ENCODE results near the gene ATP5F1B. TPM values are rescaled to one million over a fixed set of nuclear protein-coding genes. Genes with fewer than 3 reads are reported as not detected.

ATP5F1B gene
- total RNA-seq, 2 donors from 2014 or later = 198 to 226 TPM

DNA sequence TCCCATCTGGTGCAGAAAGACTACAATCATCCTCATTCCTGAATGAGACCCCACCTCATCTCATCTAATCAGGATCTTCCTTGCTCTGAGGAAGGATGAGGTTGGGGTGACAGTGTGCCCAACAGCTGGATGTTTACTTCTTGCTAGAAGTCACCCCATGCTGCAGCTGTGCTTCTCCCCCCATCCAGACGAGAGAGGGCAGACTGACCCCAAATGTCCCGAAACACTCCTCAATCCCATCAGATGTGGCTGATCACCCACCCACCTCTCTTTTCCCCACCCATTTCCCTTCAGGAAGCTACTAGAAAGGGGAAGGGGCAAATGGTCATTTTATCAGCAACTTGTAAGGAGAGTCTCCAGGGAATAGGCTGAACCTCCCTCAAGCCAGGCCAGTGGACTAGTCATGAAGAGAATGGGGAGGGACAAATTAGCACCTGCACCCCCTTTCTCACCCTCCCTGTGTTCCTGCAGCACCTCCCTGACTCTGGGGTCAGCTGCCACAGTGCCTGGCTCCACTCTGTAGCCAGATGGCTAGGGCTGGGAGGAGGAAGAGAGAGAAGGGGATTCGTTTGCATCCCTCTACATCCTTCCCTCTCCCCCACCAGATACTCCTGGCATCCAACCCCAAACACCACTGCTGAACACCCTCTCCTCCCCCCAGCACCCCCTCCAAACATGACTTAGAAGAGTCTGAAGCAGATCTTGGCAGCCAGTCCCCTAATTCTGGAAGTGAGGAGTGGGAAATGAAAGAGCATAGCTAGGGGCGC, 12.9 kb downstream of the ATP5F1B start:
- TF ChIP-seq, protein P1, sequence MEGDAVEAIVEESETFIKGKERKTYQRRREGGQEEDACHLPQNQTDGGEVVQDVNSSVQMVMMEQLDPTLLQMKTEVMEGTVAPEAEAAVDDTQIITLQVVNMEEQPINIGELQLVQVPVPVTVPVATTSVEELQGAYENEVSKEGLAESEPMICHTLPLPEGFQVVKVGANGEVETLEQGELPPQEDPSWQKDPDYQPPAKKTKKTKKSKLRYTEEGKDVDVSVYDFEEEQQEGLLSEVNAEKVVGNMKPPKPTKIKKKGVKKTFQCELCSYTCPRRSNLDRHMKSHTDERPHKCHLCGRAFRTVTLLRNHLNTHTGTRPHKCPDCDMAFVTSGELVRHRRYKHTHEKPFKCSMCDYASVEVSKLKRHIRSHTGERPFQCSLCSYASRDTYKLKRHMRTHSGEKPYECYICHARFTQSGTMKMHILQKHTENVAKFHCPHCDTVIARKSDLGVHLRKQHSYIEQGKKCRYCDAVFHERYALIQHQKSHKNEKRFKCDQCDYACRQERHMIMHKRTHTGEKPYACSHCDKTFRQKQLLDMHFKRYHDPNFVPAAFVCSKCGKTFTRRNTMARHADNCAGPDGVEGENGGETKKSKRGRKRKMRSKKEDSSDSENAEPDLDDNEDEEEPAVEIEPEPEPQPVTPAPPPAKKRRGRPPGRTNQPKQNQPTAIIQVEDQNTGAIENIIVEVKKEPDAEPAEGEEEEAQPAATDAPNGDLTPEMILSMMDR (IDR thresholded peaks at IDR 0.05) = no peak
- DNase-seq (ENCODE audit: low spot score) = no peak

DNA sequence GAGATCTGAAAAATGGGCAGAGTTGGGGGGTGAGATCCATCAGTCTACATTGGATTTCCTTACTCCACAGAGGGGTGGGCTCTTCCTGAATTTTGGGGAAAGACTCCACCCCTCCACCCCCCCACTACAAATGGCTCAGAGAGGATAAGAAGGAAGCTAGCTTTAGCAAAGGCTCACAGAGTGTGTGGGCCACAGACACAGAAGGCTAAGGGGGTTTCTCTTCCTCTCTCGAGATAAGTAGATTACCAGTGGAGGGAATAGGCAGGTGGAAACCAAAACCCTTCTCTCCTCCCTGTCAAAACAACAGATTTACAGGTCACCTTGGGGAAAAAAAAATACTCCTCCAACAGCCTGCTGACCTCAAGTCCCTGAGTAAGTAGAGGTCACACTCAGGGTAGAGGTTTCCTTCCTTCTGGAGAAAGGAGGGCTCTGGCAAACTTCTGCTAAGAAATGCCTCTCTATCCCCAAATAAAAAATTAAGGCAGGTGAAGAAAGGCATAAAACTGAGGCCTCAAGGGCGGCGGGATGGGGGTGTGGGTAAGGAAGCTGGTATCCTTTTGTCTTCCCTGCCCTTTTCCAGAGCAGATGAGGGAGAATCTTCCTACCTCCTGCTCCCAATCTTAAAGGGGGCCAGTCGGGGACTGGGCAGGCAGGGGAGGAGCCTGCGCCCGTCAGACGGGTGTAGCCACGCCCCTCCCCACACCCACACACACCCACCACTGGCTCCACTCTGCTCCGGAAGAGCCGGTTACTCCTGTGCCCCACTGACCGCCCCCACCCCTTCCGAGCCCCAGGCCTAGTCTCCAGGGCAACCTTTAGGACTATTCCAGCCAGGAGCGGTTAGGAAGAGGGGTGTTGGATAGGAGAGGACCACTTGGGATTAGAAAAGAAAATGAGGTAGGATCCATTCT, 13.7 kb downstream of the ATP5F1B start:
- Histone ChIP-seq H3K4me1 (ENCODE audit: control insufficient read depth in 1 of 2, low read depth in 2 of 2) (peaks cover 48 to 56% of the 10 kb centered on the region in 2 donors), H3K27ac (peak overlapping the region; percentile 5 to 87), H3K9me3 (no peaks in the 10 kb centered on the region), H3K4me3 (peak overlapping the region; percentile 81), H3K36me3 (no peaks in the 10 kb centered on the region), H3K27me3 (replicated peaks; ENCODE audit: insufficient read depth) (no peaks in the 10 kb centered on the region)
- DNase-seq (ENCODE audit: low spot score) (peak; percentile 9), ATAC-seq (ENCODE audit: insufficient number of reproducible peaks, low FRiP score, low read depth) (no peak)
- TF ChIP-seq, protein P1 (IDR thresholded peaks at IDR 0.05) = no peak

More for the DNA sequence above, 12.9 kb downstream of the ATP5F1B start:
- no peak for ATAC-seq (ENCODE audit: insufficient number of reproducible peaks, low FRiP score, low read depth)
- peak overlapping the region; percentile 5 to 87 for H3K27ac ChIP-seq
- H3K9me3 ChIP-seq = no peaks in the 10 kb centered on the region
- H3K27me3 ChIP-seq (replicated peaks; ENCODE audit: insufficient read depth) = no peaks in the 10 kb centered on the region
- peaks cover 3% of the 10 kb centered on the region for H3K36me3 ChIP-seq
- H3K4me3 ChIP-seq = peak overlapping the region; percentile 81
- H3K4me1 ChIP-seq (ENCODE audit: control insufficient read depth in 1 of 2, low read depth in 2 of 2) = peaks cover 46 to 54% of the 10 kb centered on the region in 2 donors

DNA sequence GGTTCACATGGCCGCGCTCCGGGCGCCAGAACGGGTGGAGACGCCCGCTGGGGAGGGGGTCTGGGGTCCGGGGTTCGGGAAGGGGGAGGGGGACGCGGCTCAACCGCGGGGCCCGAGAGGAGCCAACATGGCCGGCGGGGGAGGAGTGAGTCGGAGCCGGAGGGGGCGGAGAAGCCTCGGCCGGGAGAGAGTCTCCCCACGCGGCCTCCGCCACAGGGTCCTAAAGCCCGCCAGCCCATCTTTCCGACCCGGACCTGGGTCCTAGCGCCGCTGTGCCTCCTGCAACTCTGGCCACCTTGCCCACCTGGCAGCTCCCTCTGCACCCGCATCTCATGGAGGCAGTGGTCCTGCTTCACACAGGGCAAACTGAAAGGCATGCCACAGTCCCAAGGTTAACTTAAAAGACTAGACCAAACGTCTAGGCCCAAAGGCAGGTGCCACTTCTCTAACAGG, 15.6 kb downstream of the ATP5F1B start, which contains the start of gene BAZ2A:
TSS of gene BAZ2A (minus strand) at position 147 of the 453 bp plus-strand sequence. CDS start 12,796 bp downstream, outside the sequence.
- ATAC-seq (ENCODE audit: insufficient number of reproducible peaks, low FRiP score, low read depth) (peak; percentile 21), DNase-seq (ENCODE audit: low spot score) (peak; percentile 61)
- Histone ChIP-seq H3K4me1 (ENCODE audit: control insufficient read depth in 1 of 2, low read depth in 2 of 2) (peaks cover 49 to 70% of the 10 kb centered on the region in 2 donors), H3K4me3 (peak within 1 kb of the TSS; percentile 97), H3K9me3 (no peaks in the 10 kb centered on the region), H3K27me3 (replicated peaks; ENCODE audit: insufficient read depth) (no peaks in the 10 kb centered on the region), H3K27ac (peak within 1 kb of the TSS; percentile 91), H3K36me3 (peaks cover 5% of the 10 kb centered on the region)
- TF ChIP-seq, protein P1 (IDR thresholded peaks at IDR 0.05) = no peak

DNA sequence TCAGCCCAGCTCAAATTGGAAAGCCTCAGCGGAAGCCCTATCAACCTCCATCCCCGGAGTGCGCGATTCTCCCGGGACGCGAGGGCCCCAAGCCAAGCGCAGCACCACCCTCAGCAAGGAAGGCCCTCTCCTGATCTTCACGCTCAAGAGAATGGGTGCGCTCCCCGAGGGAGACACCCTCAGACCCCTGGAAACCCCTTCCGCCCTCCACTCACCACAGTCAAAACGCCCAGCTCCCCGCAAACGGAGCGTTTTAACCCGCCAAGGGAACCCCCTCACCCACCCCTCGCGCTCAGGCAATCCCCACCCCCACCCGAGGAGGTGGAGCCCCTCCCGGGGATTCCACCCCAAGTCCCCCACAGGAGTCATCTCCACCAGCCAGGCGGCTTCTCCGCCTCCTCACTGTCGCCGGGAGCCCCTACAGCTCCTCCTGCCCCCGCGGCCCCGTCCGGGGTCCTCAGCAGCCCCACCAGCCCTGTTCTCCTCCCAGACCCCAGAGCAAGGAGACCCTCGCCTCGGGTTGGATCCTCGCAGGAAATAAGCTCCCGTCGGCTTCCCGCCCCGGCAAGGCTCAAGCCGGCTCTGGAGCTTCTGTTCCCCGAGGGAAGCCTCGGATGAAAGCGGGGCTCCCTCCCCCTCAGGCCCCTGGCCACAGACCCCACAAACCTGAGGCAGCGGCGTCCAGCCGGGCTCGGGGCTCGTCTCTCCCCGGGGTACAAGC, 16.2 kb downstream of the ATP5F1B start:
- TF ChIP-seq, protein P1 (IDR thresholded peaks at IDR 0.05) = no peak
- no peaks in the 10 kb centered on the region for H3K9me3 ChIP-seq
- peaks cover 49 to 76% of the 10 kb centered on the region in 2 donors for H3K4me1 ChIP-seq (ENCODE audit: control insufficient read depth in 1 of 2, low read depth in 2 of 2)
- peak overlapping the region; percentile 91 for H3K27ac ChIP-seq
- H3K36me3 ChIP-seq = peaks cover 6% of the 10 kb centered on the region
- DNase-seq (ENCODE audit: low spot score) (no peak), ATAC-seq (ENCODE audit: insufficient number of reproducible peaks, low FRiP score, low read depth) (no peak)
- H3K4me3 ChIP-seq = peak overlapping the region; percentile 97
- no peaks in the 10 kb centered on the region for H3K27me3 ChIP-seq (replicated peaks; ENCODE audit: insufficient read depth)
